Osteoblast (primary cell): Measurements from ENCODE around the gene TBC1D8. TPM values are rescaled to one million over a fixed set of nuclear protein-coding genes. Genes with fewer than 3 reads are reported as not detected.

ENCODE experiments used
- DNase-seq: peaks from one replicate; pipeline ENCODE4 v3.0.0; 2011; ENCODE audit warnings: low spot score, mixed read lengths; ENCODE audit not compliant: insufficient read length; ENCODE audit errors: missing footprints
- H2AFZ ChIP-seq: 2 replicates; pipeline ENCODE4 v1.6.0; 2011; ENCODE audit warnings: mild to moderate bottlenecking, low read length
- H3K27ac ChIP-seq: 2 replicates; pipeline ENCODE4 v1.5.1; 2011; ENCODE audit warnings: mild to moderate bottlenecking, low read depth, low read length, moderate library complexity
- H3K27me3 ChIP-seq: 2 replicates; pipeline ENCODE4 v1.6.0; 2012; ENCODE audit warnings: mild to moderate bottlenecking, control low read depth, inconsistent platforms, low read length, moderate library complexity; ENCODE audit not compliant: insufficient read depth
- H3K36me3 ChIP-seq: 2 replicates; pipeline ENCODE4 v1.5.1; 2011; ENCODE audit warnings: mild to moderate bottlenecking, low read length, control low read depth, moderate library complexity; ENCODE audit not compliant: insufficient read depth
- H3K4me1 ChIP-seq: 2 replicates; pipeline ENCODE4 v1.5.1; 2011; ENCODE audit warnings: mild to moderate bottlenecking, low read length, control low read depth, moderate library complexity; ENCODE audit not compliant: insufficient read depth
- H3K4me2 ChIP-seq: 2 replicates; pipeline ENCODE4 v1.6.0; 2011; ENCODE audit warnings: mild to moderate bottlenecking, low read length; ENCODE audit not compliant: insufficient read depth
- H3K4me3 ChIP-seq: fragments of 200-600 bp; sonication (generic); 3 replicates; pipeline ENCODE4 v1.5.1; 2012; ENCODE audit warnings: mild to moderate bottlenecking, low read length, inconsistent platforms; ENCODE audit not compliant: insufficient read depth
- H3K79me2 ChIP-seq: 2 replicates; pipeline ENCODE4 v1.6.0; 2012; ENCODE audit warnings: mild to moderate bottlenecking, low read length, control low read depth, inconsistent platforms; ENCODE audit not compliant: insufficient read depth
- H3K9me3 ChIP-seq: 2 replicates; pipeline ENCODE4 v1.5.1; 2011; ENCODE audit warnings: low read depth, low read length, control low read depth
- H4K20me1 ChIP-seq: 2 replicates; pipeline ENCODE4 v1.6.0; 2012; ENCODE audit warnings: mild to moderate bottlenecking, low read length, control low read depth; ENCODE audit not compliant: insufficient read depth
- total RNA-seq: library from RNA; depleted of rRNA; stranded (reverse); fragments of >200 nt; gene quantifications from 2 replicates; pipeline ENCODE4 v1.2.3, GENCODE V29; 2012
- TF ChIP-seq, protein P1 (sequence below): IDR thresholded peaks from 2 replicates; pipeline ENCODE4 v1.5.1; 2011; ENCODE audit warnings: mild to moderate bottlenecking, low read depth, low read length, moderate library complexity; ENCODE audit errors: extremely low read depth

The TBC1D8 gene
- total RNA-seq, 1 donor, result 13.4 TPM

- Histone ChIP-seq H4K20me1 (no peaks in the 10 kb centered on the region), H3K4me3 (peak overlapping the region; percentile 8), H3K9me3 (no peaks in the 10 kb centered on the region), H3K4me1 (peaks cover 24% of the 10 kb centered on the region), H3K79me2 (no peaks in the 10 kb centered on the region), H3K36me3 (no peaks in the 10 kb centered on the region), H3K27ac (peak overlapping the region; percentile 46), H3K4me2 (peak overlapping the region; percentile 24), H2AFZ (no peak overlapping the region), H3K27me3 (no peaks in the 10 kb centered on the region)
- TF ChIP-seq, protein P1, sequence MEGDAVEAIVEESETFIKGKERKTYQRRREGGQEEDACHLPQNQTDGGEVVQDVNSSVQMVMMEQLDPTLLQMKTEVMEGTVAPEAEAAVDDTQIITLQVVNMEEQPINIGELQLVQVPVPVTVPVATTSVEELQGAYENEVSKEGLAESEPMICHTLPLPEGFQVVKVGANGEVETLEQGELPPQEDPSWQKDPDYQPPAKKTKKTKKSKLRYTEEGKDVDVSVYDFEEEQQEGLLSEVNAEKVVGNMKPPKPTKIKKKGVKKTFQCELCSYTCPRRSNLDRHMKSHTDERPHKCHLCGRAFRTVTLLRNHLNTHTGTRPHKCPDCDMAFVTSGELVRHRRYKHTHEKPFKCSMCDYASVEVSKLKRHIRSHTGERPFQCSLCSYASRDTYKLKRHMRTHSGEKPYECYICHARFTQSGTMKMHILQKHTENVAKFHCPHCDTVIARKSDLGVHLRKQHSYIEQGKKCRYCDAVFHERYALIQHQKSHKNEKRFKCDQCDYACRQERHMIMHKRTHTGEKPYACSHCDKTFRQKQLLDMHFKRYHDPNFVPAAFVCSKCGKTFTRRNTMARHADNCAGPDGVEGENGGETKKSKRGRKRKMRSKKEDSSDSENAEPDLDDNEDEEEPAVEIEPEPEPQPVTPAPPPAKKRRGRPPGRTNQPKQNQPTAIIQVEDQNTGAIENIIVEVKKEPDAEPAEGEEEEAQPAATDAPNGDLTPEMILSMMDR, result no peak
- peak; percentile 90 for DNase-seq
These were observed 26.4 kb downstream of the TBC1D8 start for GRCh38 chr2:101124643-101125366.

- Histone ChIP-seq H4K20me1 (no peaks in the 10 kb centered on the region), H3K79me2 (no peaks in the 10 kb centered on the region), H3K4me2 (no peak overlapping the region), H2AFZ (no peak overlapping the region), H3K4me1 (peaks cover 30% of the 10 kb centered on the region), H3K4me3 (no peak overlapping the region), H3K27me3 (no peaks in the 10 kb centered on the region), H3K36me3 (no peaks in the 10 kb centered on the region), H3K27ac (peak overlapping the region; percentile 46), H3K9me3 (no peaks in the 10 kb centered on the region)
- TF ChIP-seq, protein P1, result no peak
- DNase-seq, result no peak
These were observed 27.2 kb downstream of the TBC1D8 start for GRCh38 chr2:101123795-101124471.

GRCh38 chr2:101121174-101121573 lies 30.0 kb downstream of the TBC1D8 start:
- no peaks in the 10 kb centered on the region for H3K27me3 ChIP-seq
- no peak overlapping the region for H3K27ac ChIP-seq
- no peak overlapping the region for H2AFZ ChIP-seq
- no peak for DNase-seq
- no peak overlapping the region for H3K4me3 ChIP-seq
- no peak overlapping the region for H3K4me2 ChIP-seq
- no peaks in the 10 kb centered on the region for H3K9me3 ChIP-seq
- peaks cover 30% of the 10 kb centered on the region for H3K4me1 ChIP-seq
- TF ChIP-seq, protein P1, result no peak
- H4K20me1 ChIP-seq, result no peaks in the 10 kb centered on the region
- no peaks in the 10 kb centered on the region for H3K36me3 ChIP-seq
- H3K79me2 ChIP-seq, result no peaks in the 10 kb centered on the region
